Articular chondrocyte of knee joint (primary cell): ENCODE measurements around the gene HOXD1. TPM values are rescaled to one million over a fixed set of nuclear protein-coding genes. Genes with fewer than 3 reads are reported as not detected.

ENCODE experiments used
- small RNA-seq: library from RNA; depleted of rRNA; stranded (forward); fragments of <200 nt; gene quantifications from one replicate; pipeline ENCODE3, GENCODE V24; 2012
- total RNA-seq: library from RNA; depleted of rRNA; stranded (reverse); fragments of >200 nt; gene quantifications from 2 replicates; pipeline ENCODE4 v1.2.3, GENCODE V29; 2012

HOXD1 gene
- total RNA-seq = not detected in 2 replicates

DNA sequence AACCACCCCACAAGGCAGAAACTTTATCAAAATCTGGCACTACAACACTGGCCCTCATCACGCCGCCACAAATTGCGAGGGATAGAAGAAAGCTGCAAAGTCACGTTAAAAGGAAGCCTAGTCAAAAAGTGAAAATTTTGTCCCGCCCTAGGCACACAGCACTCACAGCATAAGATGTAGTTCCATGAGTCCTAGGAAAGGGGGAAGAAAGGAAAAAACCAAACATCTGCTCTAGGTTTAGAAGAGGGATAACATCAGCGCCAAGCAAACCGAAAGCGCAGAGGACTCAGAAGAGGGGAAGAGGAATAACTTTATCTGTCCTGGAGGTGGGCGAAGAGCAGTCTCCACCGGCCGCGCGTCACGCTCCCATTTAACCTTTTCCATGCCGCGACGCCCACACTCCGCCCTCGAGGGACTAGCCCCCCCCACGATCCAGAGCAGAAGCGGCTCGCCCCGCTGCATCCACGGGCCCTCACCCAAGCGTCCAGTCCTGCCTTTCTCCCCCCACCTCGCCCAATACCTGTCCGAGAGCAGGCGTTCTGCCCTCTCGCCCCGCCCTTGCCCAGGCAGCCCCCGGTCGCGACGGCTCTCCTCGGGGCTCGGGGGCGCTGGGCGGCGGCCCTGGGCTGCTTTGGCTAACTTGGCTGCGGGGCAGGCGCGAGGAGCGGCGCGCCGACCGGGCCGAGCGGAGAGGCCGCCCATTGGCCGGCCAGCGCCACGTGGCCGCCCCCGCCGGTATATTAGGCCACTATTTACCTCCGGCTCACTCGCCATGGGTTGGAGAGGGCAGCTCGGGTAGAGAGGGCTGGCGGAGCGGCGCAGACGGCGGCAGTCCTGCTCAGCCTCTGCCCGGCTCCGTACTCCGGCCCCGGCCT lies at the start of gene HOXD1:
HOXD1 (plus strand) TSS at position 770 of the 875 bp plus-strand sequence. CDS start 134 bp downstream, outside the sequence.

DNA sequence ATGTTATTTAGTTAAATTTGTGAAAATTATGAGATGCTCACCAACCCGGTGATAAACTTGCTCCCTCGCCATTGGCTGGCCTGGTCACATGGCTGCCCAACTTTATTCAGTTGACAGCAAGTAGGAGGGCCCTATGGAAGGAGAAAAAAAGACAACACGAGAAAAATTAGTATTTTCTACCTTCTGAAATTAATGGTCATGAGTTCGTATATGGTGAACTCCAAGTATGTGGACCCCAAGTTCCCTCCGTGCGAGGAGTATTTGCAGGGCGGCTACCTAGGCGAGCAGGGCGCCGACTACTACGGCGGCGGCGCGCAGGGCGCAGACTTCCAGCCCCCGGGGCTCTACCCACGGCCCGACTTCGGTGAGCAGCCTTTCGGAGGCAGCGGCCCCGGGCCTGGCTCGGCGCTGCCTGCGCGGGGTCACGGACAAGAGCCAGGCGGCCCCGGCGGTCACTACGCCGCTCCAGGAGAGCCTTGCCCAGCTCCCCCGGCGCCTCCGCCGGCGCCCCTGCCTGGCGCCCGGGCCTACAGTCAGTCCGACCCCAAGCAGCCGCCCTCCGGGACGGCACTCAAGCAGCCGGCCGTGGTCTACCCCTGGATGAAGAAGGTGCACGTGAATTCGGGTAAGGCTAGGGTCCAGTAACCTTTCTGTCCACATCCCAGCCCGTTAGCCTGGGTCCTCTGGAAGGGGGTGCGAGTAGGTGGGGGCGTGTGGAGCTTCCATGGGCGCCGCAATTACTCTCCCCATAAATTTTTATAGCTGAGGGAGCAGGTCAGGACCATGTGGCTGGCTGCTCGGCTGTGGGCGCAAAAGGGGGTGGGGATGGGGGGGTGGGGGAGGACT lies 36.8 kb upstream of the HOXD1 start, which contains the start of gene HOXD4:
HOXD4 (plus strand) TSS at position 109 of the 846 bp plus-strand sequence; CDS start at position 193, 84 bp downstream.

DNA sequence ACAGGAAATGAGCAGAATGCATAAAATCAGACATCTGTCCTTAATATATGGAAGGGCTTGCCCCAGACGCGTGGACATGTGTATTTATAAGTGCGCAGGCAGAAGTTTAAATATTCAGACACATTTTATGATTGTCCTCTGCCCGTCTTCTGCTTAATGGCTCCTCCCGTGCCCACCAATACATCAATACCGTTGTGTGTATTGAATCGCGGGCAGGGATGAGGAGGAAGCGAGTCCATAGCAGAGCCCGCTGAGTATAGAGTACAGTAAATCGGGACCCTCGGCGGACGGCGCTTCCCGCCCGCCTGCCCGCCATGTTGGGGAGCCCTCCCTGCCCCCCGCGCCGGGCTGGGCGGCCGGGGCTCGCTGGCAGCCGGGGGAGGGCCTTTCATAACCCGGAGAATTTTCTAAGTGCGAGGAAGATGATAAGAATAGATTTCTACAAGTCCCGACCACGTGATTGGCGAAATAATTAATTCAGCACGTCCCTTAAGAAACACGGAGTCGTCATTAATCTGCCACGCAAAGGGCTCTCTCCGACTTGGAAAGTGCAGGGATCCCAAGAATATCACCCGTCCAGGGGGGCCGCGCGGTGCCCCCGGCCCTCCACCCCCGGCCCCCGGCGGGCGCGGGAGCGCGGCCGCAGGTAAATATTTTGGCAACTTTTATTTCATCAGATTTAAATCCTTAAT lies 31.5 kb upstream of the HOXD1 start, which contains the start of gene HOXD3:
HOXD3 (plus strand) TSS at position 501 of the 692 bp plus-strand sequence. CDS start 11,808 bp downstream, outside the sequence.

Small RNAs within 50 kb of the gene (small RNA-seq; reads per million reads assigned to genes)
- 5,348 reads per million, percentile 100 among the genes with 10 or more reads in this experiment for gene MIR10B

Other genes starting within 250 kb of the HOXD1 start
- 57.6 and 63.6 TPM in 2 replicates for gene LNPK, start 186.4 kb upstream of the HOXD1 start, total RNA-seq
- not detected in 2 replicates for gene EVX2, start 104.7 kb upstream of the HOXD1 start, total RNA-seq
- gene HOXD13, start 95.9 kb upstream of the HOXD1 start, total RNA-seq = 0.11 and 0.13 TPM in 2 replicates
- not detected in 2 replicates for gene HOXD12, start 88.9 kb upstream of the HOXD1 start, total RNA-seq
- 0.13 and 0.76 TPM in 2 replicates for gene HOXD11, start 81.4 kb upstream of the HOXD1 start, total RNA-seq
- gene HOXD10, start 71.9 kb upstream of the HOXD1 start, total RNA-seq = 0.78 and 1.2 TPM in 2 replicates
- 2.9 and 4.3 TPM in 2 replicates for gene HOXD9, start 65.9 kb upstream of the HOXD1 start, total RNA-seq
- gene HOXD8, start 59.0 kb upstream of the HOXD1 start, total RNA-seq = 9.2 and 10.2 TPM in 2 replicates
- 1.6 and 3.1 TPM in 2 replicates for gene HOXD4, start 37.1 kb upstream of the HOXD1 start, total RNA-seq
- 3.7 and 6.4 TPM in 2 replicates for gene HOXD3, start 31.4 kb upstream of the HOXD1 start, total RNA-seq
- 17.5 and 21.2 TPM in 2 replicates for gene MTX2, start 80.8 kb downstream of the HOXD1 start, total RNA-seq